Endothelial cell of umbilical vein (primary cell): ENCODE data around the gene ATP8B3.

ENCODE experiments used
- CTCF ChIP-seq, 2 donors: IDR thresholded peaks; 1 replicate in 1 of 2; 2 replicates in 1 of 2; pipeline ENCODE4 v1.5.1; 2011; ENCODE audit warnings: low read length in 2 of 2, mild to moderate bottlenecking in 2 of 2, moderate library complexity in 2 of 2, control low read depth in 1 of 2, inconsistent platforms in 1 of 2, low read depth in 1 of 2; ENCODE audit not compliant: insufficient read depth in 1 of 2; ENCODE audit errors: extremely low read depth in 1 of 2
- EZH2 ChIP-seq: IDR thresholded peaks from 2 replicates; pipeline ENCODE4 v1.6.1; 2012; ENCODE audit warnings: borderline replicate concordance, low read depth, mild to moderate bottlenecking, moderate library complexity, low read length, inconsistent platforms; ENCODE audit not compliant: severe bottlenecking
- GATA2 ChIP-seq: IDR thresholded peaks from 2 replicates; pipeline ENCODE4 v1.7.0; 2011; ENCODE audit warnings: low read depth, mild to moderate bottlenecking, moderate library complexity, mixed read lengths, low read length; ENCODE audit not compliant: insufficient read length, insufficient read depth
- JUN ChIP-seq: IDR thresholded peaks from 2 replicates; pipeline ENCODE4 v1.6.1; 2011; ENCODE audit warnings: borderline replicate concordance, low read depth; ENCODE audit not compliant: insufficient read length, insufficient read depth
- MAX ChIP-seq: IDR thresholded peaks from 2 replicates; pipeline ENCODE4 v1.6.1; 2011; ENCODE audit not compliant: insufficient read depth, insufficient read length
- MYC ChIP-seq: IDR thresholded peaks from one replicate; pipeline ENCODE4 v1.6.1; 2011; ENCODE audit warnings: mild to moderate bottlenecking, low read depth, low read length
- POLR2A ChIP-seq: IDR thresholded peaks from 2 replicates; pipeline ENCODE4 v1.6.1; 2012; ENCODE audit warnings: low read depth, mild to moderate bottlenecking, control low read depth, low read length
- POLR2AphosphoS5 ChIP-seq: IDR thresholded peaks from 2 replicates; pipeline ENCODE4 v1.6.1; 2012; ENCODE audit warnings: low read depth, mild to moderate bottlenecking, control low read depth, low read length, moderate library complexity; ENCODE audit not compliant: insufficient read depth

- no peak for TF ChIP-seq CTCF (IDR thresholded peaks at IDR 0.05; ENCODE audit: extremely low read depth in 1 of 2, insufficient read depth in 1 of 2, low read depth in 1 of 2, low read length in 2 of 2)
- no peak for TF ChIP-seq POLR2A
- TF ChIP-seq POLR2AphosphoS5, result no peak
- no peak for TF ChIP-seq MYC
- no peak for TF ChIP-seq GATA2
- no peak for TF ChIP-seq EZH2
- no peak for TF ChIP-seq MAX
- TF ChIP-seq JUN, result no peak
These were observed 21.9 kb downstream of the ATP8B3 start for GRCh38 chr19:1790054-1790792.
